HG02852 (cell line): ENCODE measurements around the gene ASIC5.
"Not testable (repeated sequence)": the region's sequence is repeated elsewhere in the genome, so short reads cannot be mapped to it uniquely, and the experiment has no call there.

Experiments
- ATAC-seq: cut with Tn5 transposase; IDR thresholded peaks from one replicate; pipeline ENCODE4 v1.9.1; 2021; ENCODE audit warnings: mild to moderate bottlenecking, moderate library complexity; ENCODE audit not compliant: unreplicated experiment

The ASIC5 gene

GRCh38 chr4:155866177-155866576 is at the start of gene ASIC5:
Gene ASIC5, minus strand, starts transcription at chr4:155866277. Its CDS starts 51 bp downstream, at chr4:155866226.
- no peak for ATAC-seq

- ATAC-seq: no peak
Measured at GRCh38 chr4:155914782-155915181, 48.7 kb upstream of the ASIC5 start.

GRCh38 chr4:155911905-155912304 is 45.8 kb upstream of the ASIC5 start:
- ATAC-seq: no peak

GRCh38 chr4:155909615-155910226 is 43.6 kb upstream of the ASIC5 start:
- no peak for ATAC-seq

- peak; percentile 64 for ATAC-seq
Measured at GRCh38 chr4:155908187-155909139, 42.4 kb upstream of the ASIC5 start.

- ATAC-seq: no peak
Measured at GRCh38 chr4:155907556-155907955, 41.5 kb upstream of the ASIC5 start.

GRCh38 chr4:155906554-155907247 is 40.6 kb upstream of the ASIC5 start:
- no peak for ATAC-seq

GRCh38 chr4:155904331-155904730 is 38.3 kb upstream of the ASIC5 start:
- no peak for ATAC-seq

GRCh38 chr4:155903453-155903852 is 37.4 kb upstream of the ASIC5 start, which contains the start of gene TDO2:
Gene TDO2, plus strand, starts transcription at chr4:155903696. Its CDS starts 63 bp downstream, at chr4:155903759.
- ATAC-seq: no peak

- no peak for ATAC-seq
Measured at GRCh38 chr4:155901013-155901412, 34.9 kb upstream of the ASIC5 start.

- no peak for ATAC-seq
Measured at GRCh38 chr4:155900381-155900780, 34.3 kb upstream of the ASIC5 start.

- no peak for ATAC-seq
Measured at GRCh38 chr4:155899891-155900290, 33.8 kb upstream of the ASIC5 start.

GRCh38 chr4:155898371-155898770 is 32.3 kb upstream of the ASIC5 start:
- not testable (repeated sequence) for ATAC-seq

GRCh38 chr4:155891058-155891457 is 25.0 kb upstream of the ASIC5 start:
- ATAC-seq: no peak

GRCh38 chr4:155889946-155890345 is 23.9 kb upstream of the ASIC5 start:
- no peak for ATAC-seq

- ATAC-seq: peak; percentile 80
Measured at GRCh38 chr4:155889031-155889793, 23.1 kb upstream of the ASIC5 start.

GRCh38 chr4:155887847-155888570 is 21.9 kb upstream of the ASIC5 start:
- ATAC-seq: no peak

GRCh38 chr4:155887045-155887444 is 21.0 kb upstream of the ASIC5 start:
- no peak for ATAC-seq

- no peak for ATAC-seq
Measured at GRCh38 chr4:155885666-155886065, 19.6 kb upstream of the ASIC5 start.

- ATAC-seq: no peak
Measured at GRCh38 chr4:155883895-155884294, 17.8 kb upstream of the ASIC5 start.
